Kidney tubule cell (primary cell): ENCODE measurements around the gene CHSY3.

ENCODE experiments used
- DNase-seq: peaks from one replicate; pipeline ENCODE4 v3.0.0-alpha.2; 2018; ENCODE audit warnings: low spot score

The CHSY3 gene

DNA sequence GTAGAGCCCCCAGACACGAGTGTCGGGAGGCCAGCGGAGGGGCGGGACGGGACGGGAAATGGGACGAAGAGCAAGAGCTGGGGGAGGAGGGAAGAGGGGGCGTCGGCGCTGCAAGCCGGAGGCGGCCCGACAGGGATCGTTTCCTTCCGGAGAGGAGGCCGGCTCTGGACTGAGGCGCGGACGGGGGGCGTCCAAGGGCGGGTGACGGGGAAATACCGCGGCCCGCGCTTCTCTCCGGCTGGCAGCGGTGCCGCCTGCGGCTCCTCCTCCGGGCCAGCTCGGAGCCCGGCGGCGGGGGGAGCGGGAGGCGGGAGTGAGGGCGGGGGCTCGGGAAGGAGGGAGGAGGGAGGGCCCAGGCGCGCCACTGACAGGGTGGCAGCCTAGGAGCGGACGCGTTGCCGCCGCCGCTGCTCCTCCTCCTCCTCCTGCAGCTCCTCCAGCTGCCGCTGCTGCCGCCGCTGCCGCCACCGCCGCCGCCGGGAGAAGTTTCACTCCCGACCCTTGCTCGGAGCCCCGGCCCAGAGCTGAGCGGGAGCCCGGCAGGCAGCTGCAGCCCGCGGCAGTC lies at the start of gene CHSY3:
TSS of gene CHSY3 (plus strand) at position 364 of the 565 bp plus-strand sequence.
- DNase-seq = peak; percentile 84

DNA sequence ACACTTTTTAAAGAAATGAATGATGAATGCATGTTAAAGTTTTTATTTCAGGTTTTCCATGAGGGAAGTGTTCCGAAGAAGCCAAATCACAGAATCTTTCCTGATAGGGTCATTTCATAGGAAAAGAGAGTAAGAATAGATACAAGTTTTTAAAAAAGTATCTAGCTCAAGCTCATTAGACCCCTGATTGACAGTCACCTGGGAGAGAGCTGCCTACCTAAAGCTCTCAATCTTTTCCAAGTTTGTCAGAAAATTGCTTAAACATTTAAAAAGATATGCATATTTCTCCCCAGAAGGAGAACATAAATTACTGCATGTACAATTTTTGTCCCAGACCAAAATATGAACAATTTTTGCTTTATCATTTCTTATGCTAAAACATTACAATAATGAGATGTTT lies 47.9 kb upstream of the CHSY3 start:
- DNase-seq = no peak

DNA sequence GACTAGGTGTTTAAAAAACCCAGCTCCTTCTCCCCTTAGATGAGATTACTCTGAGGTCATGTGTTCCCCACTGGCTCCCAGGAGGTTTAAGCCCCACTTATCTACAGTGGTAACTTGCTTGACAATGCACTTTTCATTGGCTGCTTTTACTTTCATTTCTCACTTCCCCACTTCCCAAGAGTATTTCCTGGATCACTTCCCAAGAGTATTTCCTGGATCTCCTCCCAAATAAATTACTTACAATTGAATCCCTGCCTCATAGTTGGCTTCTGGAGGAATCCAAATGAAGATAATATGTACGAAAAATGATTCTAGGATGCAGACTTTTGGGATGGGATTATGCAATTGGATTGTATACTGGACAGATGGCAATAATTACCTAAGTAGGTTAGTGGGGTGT lies 47.1 kb upstream of the CHSY3 start:
- DNase-seq = peak; percentile 1

DNA sequence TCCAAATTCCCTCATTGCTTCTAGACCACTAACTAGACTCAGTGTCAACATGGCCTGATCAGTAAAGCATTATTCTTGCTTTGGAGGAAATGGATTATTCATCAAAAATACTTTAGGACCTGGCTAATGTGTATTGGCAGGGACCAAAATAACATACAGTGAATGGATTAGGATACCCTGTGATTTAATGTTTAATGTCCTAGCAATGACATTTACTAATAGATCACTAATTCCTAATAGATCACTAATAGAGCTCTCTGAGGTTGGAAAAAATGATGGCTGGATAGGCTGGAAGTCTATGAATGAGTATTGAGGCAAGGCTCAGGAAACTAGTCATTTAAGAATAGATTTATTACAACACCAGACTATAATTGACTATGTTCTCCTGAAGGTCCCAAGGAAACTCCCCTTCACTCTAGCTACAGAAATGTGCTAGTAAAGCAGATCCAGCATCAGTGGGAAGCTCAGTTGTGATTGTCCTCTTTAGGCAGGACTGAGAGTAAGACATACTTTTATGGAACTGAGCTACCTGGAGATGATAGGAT lies 46.1 kb upstream of the CHSY3 start:
- peak; percentile 82 for DNase-seq

DNA sequence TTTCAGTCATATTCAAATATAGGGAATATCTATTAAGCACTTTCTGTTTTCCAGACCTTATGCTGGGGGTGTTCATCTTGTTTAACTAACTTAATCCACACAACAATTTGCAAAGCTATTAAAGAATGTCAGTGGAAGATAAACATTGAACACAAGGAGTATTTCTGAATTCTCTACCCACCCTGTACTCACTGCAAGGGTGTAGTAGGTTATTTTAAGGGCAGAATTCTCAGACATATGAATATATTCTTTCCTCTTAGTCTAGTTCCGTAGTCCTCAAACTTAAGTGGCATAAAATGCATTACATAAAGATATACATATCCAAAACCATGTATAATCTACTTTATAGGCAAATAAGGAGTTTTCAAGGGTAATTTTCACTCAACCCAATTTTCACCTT lies 19.9 kb upstream of the CHSY3 start:
- DNase-seq = no peak

DNA sequence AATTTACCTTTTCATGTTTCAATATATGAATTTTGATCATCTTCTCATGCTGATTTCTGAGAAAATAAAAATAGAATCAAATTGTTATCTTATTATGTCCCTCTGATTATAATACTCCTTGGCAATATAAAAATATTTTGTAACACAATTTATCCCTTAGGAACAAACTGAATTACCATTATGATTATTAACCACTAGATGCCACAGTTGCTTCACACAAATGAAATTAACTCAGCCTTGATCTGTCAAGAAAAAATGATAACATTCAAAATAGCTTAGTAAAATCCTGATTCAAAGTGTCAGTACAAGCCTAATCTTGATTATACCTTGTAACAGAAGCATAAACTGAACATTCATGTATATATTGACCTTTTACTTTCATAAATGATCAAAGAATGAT lies 4.8 kb upstream of the CHSY3 start:
- no peak for DNase-seq

DNA sequence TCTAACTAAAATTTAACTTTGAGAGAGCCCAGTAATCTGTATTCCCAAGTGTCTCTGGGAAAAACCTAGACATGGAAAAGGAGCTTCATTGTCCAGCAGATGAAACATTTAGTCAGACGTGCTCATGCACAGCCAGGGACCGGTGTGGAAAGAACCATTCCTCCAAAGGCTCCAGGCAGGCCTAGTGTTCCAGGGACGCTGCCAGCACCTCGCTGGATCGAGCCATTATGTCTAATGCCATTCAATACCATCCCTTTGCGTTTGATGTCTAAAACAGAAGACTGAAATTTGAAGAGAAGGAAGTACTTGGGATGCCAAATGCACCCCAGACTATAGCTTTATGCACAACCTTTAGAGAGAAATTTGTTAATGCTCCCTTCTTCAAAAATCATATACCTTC lies 1.4 kb upstream of the CHSY3 start:
- no peak for DNase-seq

DNA sequence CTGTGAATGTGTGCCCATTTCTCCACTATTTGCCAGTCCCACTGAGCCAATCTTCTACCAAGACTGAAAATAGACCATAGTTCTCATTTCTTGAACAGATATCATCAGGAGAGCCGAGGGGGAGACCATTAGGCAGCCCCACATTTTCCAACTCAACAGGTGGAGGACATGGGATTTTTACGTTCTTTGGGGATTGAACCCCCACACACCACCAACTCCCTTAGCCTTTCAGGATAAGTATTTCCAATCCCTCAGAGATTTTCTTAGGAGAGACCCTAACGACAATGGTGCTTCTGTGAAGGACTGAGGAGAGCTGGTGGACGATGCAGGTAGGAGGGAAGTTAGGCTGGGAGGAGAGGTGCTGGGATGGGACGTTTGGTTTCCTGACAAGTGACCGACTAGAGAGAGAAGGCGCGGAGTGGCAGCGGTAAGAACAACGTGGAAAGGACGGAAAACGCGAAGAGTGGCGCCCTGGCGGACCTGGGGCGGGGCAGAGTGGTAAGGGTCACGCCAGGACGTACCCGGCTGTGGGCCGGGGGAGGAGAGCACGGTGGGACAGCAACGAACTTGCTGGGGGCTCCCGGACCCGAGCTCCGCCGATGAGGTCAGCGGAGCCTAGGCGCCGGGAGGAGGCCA lies 681 bp upstream of the CHSY3 start:
- no peak for DNase-seq

DNA sequence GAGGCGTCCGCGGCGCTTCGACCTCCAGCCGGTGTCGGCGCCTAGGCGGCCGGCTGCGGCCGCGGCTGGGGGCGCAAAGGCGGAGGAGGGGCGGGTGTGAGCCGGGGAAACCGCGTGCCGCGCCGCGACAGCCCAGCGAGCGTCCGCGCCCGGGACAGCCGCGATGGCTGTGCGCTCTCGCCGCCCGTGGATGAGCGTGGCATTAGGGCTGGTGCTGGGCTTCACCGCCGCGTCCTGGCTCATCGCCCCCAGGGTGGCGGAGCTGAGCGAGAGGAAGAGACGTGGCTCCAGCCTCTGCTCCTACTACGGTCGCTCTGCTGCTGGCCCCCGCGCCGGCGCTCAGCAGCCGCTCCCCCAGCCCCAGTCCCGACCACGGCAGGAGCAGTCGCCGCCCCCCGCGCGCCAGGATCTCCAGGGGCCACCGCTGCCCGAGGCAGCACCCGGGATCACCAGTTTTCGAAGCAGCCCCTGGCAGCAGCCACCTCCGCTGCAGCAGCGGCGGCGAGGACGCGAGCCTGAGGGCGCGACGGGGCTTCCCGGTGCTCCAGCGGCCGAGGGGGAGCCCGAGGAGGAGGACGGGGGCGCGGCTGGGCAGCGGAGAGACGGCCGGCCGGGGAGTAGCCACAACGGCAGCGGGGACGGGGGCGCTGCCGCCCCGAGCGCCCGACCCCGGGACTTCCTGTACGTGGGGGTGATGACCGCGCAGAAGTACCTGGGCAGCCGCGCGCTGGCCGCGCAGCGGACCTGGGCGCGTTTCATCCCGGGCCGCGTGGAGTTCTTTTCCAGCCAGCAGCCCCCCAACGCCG lies 605 bp downstream of the CHSY3 start:
- DNase-seq = peak; percentile 18

DNA sequence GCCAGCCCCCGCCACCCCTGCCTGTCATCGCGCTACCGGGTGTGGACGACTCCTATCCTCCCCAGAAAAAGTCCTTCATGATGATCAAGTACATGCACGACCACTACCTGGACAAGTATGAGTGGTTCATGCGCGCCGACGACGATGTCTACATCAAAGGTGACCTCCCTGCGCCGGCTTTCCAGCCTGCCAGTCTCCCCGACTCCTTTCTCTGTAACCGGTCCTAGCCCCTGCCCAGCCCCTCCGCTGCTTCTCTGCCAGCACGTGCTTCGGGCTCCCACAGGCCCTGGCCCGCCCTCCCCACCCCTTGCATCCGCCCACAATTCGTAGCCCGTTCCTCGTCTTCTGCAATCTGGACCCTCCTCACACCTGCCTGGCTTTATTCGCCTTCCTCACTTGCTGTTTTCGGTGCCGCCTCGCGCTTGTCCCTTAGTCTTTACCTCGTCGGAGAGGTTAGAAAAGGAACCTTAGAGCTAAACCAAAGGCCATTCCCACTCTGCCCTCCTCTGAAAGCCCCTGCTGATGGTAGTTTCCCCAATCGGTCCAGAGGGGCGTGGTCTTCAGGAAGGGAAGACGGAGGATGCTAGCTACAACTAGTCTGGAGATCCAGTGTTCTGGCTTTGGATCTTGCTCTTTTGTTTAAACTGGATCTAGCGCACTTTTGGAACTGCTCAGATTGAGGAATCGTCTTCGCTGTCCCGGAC lies 1.4 kb downstream of the CHSY3 start:
- no peak for DNase-seq

DNA sequence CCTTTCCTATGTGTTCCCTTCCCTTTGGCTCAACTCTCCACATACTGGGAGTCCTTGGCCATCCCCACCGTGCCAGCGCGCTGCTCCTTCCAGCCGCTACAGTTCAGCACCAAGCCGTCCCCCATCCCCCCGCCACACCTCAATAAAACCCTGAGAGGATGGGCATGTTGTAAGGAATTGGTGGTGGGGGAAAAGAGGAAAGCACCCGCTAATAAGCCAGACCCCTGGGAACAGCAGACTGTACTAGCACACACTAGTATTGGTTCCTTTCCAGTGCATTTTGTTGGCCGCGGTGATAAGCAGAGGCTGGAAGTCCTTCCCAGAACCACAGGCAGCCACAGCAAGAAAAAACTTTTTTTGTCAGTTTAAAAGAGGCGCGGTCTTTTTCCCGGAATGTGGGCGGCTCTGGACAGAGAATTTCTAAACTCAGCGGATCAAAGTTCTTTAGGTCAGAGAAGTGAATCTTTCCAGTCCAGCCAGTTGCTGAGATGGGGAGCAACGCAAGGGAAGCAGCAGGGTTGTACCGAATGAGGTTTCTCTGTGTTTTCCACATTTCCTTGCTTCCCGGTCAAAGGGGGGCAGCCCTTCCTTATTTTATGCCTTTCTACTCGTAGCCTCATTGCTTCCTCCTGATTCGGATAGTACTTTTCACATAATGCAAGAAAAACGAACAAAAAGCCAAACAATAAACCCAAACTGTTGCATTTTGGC lies 2.1 kb downstream of the CHSY3 start:
- peak; percentile 4 for DNase-seq

DNA sequence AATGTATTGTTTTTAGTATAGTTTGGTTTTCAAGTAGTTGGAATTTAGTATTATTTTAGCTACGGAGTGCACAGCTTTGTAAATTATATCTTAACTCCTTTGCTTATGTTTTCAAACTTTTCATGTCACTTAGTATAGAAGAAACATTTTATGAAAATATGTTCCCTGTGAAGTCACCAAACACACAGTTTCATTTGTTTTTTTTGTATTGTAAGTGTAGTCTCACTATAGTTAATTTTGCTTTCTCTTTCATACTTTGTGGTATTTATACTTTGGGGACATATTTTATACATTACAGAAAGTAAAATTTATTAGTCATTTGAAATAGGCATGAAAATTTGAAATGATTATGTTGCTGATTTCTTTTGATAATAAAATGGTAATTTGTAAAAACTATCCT lies 5.0 kb downstream of the CHSY3 start:
- DNase-seq = no peak

DNA sequence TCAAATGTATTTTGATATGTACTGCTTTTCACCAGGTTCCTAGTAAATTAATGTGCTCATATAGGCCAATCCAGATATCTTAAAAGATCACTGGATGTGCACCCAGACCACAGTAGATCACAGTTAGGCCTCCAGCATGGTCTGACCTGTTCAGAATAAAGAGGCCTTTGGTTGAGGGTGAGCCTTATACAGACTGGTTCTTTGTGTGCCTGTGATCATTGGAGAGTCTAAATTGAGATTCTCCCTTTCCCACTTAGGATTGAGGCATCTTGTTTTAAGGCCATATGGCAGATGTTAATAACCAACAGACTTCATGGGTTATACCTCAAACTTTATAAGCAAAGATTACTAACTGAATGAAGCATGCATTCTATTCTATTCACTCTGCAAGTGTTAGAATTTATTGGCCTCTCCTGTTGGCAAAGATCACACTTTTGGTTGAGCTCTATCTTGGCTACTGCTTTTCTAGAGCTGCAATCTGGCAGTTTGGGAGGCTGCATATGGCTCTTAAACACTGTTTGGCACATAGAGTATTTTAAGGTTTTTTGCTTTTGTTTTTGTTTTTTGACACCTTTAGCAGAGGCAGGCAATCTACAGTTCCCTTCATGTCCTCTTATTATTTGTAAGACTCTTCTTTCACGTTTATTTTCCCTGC lies 8.5 kb downstream of the CHSY3 start:
- DNase-seq = no peak

DNA sequence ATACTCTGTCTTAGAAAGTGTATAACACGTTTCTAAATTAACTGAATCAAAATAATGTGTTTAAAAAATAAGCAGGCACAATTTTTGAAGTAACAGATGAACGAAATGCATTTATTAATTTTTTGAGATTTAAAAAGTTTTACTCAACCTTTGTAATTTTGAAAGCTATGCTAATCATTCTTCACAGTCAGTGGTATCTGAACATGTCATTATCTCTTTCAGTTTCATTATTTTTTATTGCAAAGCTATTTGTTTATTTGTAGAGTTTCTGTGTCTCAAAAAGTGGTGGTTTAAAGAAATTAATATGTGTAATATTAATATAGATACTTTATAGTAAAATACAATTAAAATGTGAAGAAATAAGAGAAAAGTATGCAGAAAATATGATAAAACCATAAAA lies 11.2 kb downstream of the CHSY3 start:
- DNase-seq = no peak

DNA sequence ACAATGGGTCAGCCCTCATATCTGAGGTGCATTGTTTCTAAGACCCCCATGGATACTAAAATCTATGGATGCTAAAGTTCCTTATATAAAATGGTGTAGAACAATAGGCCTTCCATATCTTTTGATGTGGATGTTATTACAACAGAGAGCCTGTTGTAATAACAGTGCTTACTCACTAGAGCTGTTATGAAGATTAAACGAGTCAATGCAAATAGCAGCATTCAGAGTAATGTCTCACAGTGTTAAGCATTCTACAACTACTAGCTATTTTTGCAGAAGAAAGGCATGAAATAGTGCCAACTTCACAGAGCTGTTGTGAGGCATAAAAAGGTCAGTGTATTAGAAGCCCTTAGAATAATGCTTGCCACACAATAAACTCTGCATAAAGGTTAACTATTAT lies 13.0 kb downstream of the CHSY3 start:
- DNase-seq = no peak

DNA sequence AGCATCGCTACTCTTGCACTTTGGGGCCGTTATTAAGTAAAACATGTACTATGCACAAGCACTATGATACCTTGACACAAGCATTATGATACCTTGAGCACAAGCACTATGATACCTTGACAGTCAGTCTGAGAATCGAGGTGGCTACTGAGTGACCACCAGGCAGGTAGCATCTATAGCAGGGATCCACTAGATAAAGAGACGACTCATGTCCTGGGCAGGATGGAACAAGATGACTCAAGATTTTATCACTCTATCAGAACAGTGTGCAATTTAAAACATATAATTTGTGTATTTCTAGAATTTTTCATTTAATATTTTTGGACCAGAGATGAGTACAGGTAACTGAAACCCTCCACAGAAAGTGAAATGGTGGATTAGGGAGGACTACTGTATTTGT lies 16.9 kb downstream of the CHSY3 start:
- no peak for DNase-seq

DNA sequence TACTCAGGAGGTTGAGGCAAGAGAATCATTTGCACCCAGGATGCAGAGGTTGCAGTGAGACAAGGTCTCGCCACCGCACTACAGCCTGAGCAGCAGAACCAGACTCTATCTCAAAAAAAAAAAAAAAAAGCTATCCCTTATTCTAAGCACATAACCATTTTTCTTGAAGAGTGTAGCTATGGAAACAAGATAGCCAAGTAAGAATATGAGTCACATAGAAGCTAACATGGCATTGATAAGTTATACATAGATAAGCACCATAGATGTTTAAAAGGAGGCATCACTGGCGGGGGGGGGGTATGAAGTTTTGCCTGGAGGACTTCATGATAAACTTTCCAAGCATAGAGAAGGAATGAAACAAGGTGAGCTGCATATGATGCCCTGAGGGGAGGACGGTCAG lies 26.0 kb downstream of the CHSY3 start:
- no peak for DNase-seq

DNA sequence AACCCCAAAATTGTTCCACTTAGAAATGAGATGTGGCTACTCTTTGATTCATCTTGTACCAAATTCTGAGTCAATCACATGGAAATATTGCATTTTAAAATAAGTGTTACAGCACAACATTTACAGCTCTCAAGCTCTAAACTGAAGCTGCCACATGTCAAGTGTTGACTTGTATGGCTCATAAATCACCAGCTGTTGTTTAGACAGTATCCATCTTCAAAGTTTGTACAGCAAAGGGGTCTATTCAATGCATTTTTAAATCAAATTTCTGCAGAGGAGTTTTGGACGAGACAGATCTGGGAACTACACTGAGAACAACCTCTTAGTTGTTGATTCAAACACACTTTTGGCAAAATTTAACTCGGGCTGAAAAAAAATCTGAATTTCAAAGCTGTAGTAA lies 31.4 kb downstream of the CHSY3 start:
- no peak for DNase-seq

DNA sequence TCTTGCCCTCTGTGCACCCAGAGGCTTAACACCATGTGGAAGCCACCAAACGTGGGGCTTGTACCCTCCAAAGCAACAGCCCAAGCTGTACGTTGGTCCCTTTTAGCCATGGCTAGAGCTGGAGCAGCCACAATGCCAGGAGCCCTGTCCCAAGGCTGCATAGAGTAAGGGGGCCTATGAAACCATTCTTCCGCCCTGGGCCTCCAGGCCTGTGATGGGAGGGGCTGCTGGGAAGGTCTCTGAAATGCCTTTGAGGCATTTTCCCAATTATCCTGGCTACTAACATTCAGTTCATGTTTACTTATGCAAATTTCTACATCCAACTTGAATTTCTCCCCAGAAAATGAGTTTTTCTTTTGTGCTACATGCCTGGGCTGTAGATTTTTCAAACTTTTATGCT lies 33.8 kb downstream of the CHSY3 start:
- no peak for DNase-seq

DNA sequence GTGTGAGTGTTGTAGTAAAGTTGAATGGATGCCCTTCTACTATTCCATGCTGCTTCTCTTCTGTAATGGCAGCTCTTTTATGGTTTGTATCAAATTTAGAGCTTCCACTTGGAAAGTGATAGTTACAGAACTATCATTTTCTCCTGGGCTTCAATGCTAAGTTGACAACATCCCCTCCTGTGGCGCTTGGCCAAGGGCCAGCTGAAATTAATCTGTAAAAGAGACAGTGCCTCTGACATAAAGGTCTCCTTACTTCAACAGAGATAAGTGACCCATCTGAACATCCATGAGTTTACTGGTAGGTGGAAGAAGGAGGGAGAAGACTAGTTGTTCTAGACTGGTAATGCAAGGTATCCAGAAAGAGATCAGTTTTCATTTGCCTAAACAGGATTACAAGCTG lies 39.7 kb downstream of the CHSY3 start:
- DNase-seq = no peak

DNA sequence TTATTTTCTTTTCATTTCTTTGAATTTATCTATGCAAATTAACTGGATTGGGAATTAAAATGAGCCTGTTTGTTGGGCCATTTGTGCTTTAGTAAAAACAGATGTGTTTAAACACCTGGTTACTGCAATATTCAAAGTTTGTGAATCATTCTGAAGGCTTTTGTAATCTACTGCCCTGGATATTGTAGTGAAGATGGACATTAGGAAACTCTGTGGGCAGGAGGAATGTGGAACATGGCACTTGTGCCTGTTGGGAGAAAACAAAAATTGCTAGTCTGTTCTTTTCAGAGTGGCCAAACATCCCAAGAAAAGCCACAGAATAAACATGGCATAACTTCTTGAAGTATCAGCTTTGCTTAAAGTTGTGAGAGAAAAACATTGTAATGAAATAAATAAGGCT lies 40.8 kb downstream of the CHSY3 start:
- no peak for DNase-seq
